ENCODE results near the gene P2RY8.
A peak's percentile ranks its signal among the peaks of the same experiment; 100 is the strongest.

The P2RY8 gene

GRCh38 chrX:1452516-1453394 is 84.2 kb downstream of the P2RY8 start, which contains the start of gene ASMTL (continued):
- TF ChIP-seq REST (tag by site-specific recombination; IDR thresholded peaks at IDR 0.05): peak; percentile 77; the same call in 1 of the 2 replicates
- 0 out of 2 replicates have a peak, but pooled peaks have one; percentile 23 for TF ChIP-seq SP7 (tag by site-specific recombination; IDR thresholded peaks at IDR 0.05)
- 0 out of 2 replicates have a peak, but pooled peaks have one; percentile 36 for TF ChIP-seq YY2 (tag by site-specific recombination; IDR thresholded peaks at IDR 0.05)
- TF ChIP-seq ZNF843 (tag by site-specific recombination; IDR thresholded peaks at IDR 0.05): 0 out of 2 replicates have a peak, but pooled peaks have one; percentile 30
- no peak for TF ChIP-seq ZNF621 (tag by site-specific recombination; IDR thresholded peaks at IDR 0.05)
- peak; percentile 17; the same call in 1 of the 2 replicates for TF ChIP-seq PATZ1 (tag by site-specific recombination; IDR thresholded peaks at IDR 0.05)
- peak; percentile 33; the same call in 1 of the 2 replicates for TF ChIP-seq GLIS1 (tag by site-specific recombination; IDR thresholded peaks at IDR 0.05)
- TF ChIP-seq KLF9 (tag by site-specific recombination; IDR thresholded peaks at IDR 0.05; ENCODE audit: low read depth): peak; percentile 100
- TF ChIP-seq ZNF311 (tag by site-specific recombination; IDR thresholded peaks at IDR 0.05; ENCODE audit: borderline replicate concordance): no peak
- no peak for TF ChIP-seq ZNF404 (tag by site-specific recombination; IDR thresholded peaks at IDR 0.05)
- TF ChIP-seq EGR2 (tag by site-specific recombination; IDR thresholded peaks at IDR 0.05; ENCODE audit: low read depth): peak; percentile 74; the same call in 1 of the 2 replicates
- 0 out of 2 replicates have a peak, but pooled peaks have one; percentile 24 for TF ChIP-seq ZBTB11 (tag by site-specific recombination; conservative IDR thresholded peaks at IDR 0.05; ENCODE audit: low read depth)
- peak; percentile 85 for TF ChIP-seq ZFHX2 (tag by site-specific recombination; conservative IDR thresholded peaks at IDR 0.05)
- 0 out of 2 replicates have a peak, but pooled peaks have one; percentile 28 for TF ChIP-seq ZNF76 (tag by site-specific recombination; IDR thresholded peaks at IDR 0.05; ENCODE audit: borderline replicate concordance, low read depth)
- peak; percentile 100 for TF ChIP-seq KLF1 (tag by site-specific recombination; IDR thresholded peaks at IDR 0.05)
- TF ChIP-seq ZNF24 (tag by site-specific recombination; IDR thresholded peaks at IDR 0.05): no peak
- TF ChIP-seq ZNF37A (tag by site-specific recombination; IDR thresholded peaks at IDR 0.05): no peak
- TF ChIP-seq ZNF362 (tag by site-specific recombination; IDR thresholded peaks at IDR 0.05): peak; percentile 96
- TF ChIP-seq ZNF624 (tag by site-specific recombination; IDR thresholded peaks at IDR 0.05): no peak
- no peak for TF ChIP-seq ZBTB49 (tag by site-specific recombination; IDR thresholded peaks at IDR 0.05; ENCODE audit: low read depth)
- TF ChIP-seq WT1 (tag by site-specific recombination; IDR thresholded peaks at IDR 0.05): no peak
- TF ChIP-seq ZNF544 (tag by site-specific recombination; IDR thresholded peaks at IDR 0.05): no peak
- TF ChIP-seq ZNF274 (IDR thresholded peaks at IDR 0.05; ENCODE audit: low read length): no peak
- TF ChIP-seq ZNF274 (tag by site-specific recombination; IDR thresholded peaks at IDR 0.05; ENCODE audit: borderline replicate concordance): no peak
- peak; percentile 69; the same call in 1 of the 2 replicates for TF ChIP-seq KLF16 (tag by site-specific recombination; IDR thresholded peaks at IDR 0.05)
- TF ChIP-seq ZNF600 (tag by site-specific recombination; IDR thresholded peaks at IDR 0.05): 0 out of 2 replicates have a peak, but pooled peaks have one; percentile 12
- TF ChIP-seq ZNF266 (tag by site-specific recombination; IDR thresholded peaks at IDR 0.05; ENCODE audit: low read depth): no peak

Measured in HEK293 (cell line).